Small intestine (tissue), 7 donors: ENCODE measurements around the gene ITPRID1. TPM values are rescaled to one million over a fixed set of nuclear protein-coding genes. Genes with fewer than 3 reads are reported as not detected.

Experiments
- DNase-seq, 2 donors: peaks; one replicate each; pipeline versions ENCODE4 v3.0.0 to v3.0.0-alpha.2; 2013
- FAIRE-seq: peaks from 2 replicates; lab custom pipeline; 2012; peaks lifted over from hg19 to GRCh38; lab: Jason Lieb, UNC
- H3K27ac ChIP-seq, 3 donors: one replicate each; pipeline ENCODE4 v1.5.1; 2013; ENCODE audit warnings: low read length in 2 of 3, mild to moderate bottlenecking in 2 of 3, control low read depth in 1 of 3, inconsistent platforms in 1 of 3, low read depth in 1 of 3, moderate library complexity in 1 of 3
- H3K27me3 ChIP-seq, 3 donors: one replicate each; pipeline ENCODE4 v1.6.1; 2013; ENCODE audit warnings: low read length in 3 of 3, inconsistent platforms in 1 of 3; ENCODE audit not compliant: control insufficient read depth in 3 of 3, insufficient read depth in 3 of 3
- H3K36me3 ChIP-seq, 3 donors: one replicate each; pipeline ENCODE4 v1.6.1; 2013; ENCODE audit warnings: low read length in 3 of 3, inconsistent platforms in 1 of 3, low read depth in 1 of 3, mild to moderate bottlenecking in 1 of 3, moderate library complexity in 1 of 3; ENCODE audit not compliant: control insufficient read depth in 3 of 3, insufficient read depth in 2 of 3
- H3K4me1 ChIP-seq, 3 donors: one replicate each; pipeline ENCODE4 v1.6.1; 2013; ENCODE audit warnings: low read length in 2 of 3, inconsistent platforms in 1 of 3, low read depth in 1 of 3, mild to moderate bottlenecking in 1 of 3, moderate library complexity in 1 of 3; ENCODE audit not compliant: control insufficient read depth in 3 of 3, insufficient read depth in 2 of 3
- H3K4me3 ChIP-seq, 3 donors: one replicate each; pipeline ENCODE4 v1.5.1; 2013; ENCODE audit warnings: low read length in 3 of 3, control low read depth in 1 of 3, inconsistent platforms in 1 of 3, low read depth in 1 of 3, mild to moderate bottlenecking in 1 of 3, moderate library complexity in 1 of 3
- H3K9me3 ChIP-seq, 2 donors: one replicate each; pipeline ENCODE4 v1.6.1; 2013; ENCODE audit warnings: low read depth in 1 of 2, low read length in 1 of 2; ENCODE audit not compliant: control insufficient read depth in 2 of 2, insufficient read depth in 1 of 2
- WGBS, 3 donors: extraction: QIAGEN DNeasy Blood & Tissue Kit; methylation state at CpG; one replicate each; pipeline ENCODE4 v1.1.7; 2013; 5-methylcytosine and 5-hydroxymethylcytosine counted together
- polyA plus RNA-seq, 4 donors: library from polyadenylated mRNA; stranded (reverse) in 3 of 4; unstranded in 1 of 4; fragments of 200-250 nt in 3 of 4; fragments of 120-200 nt in 1 of 4; gene quantifications; one replicate each; pipeline versions ENCODE4 v1.2.1 to v1.2.3, GENCODE V29; 2013
- donor health status: healthy with polysubstance abuse.
- donor health status: control.
- donor health status: control.
- donor health status: Bipolar disorder and iron deficiency.
- donor health status: healthy.

ITPRID1 gene
- polyA plus RNA-seq, 4 donors: 0.25 to 0.37 TPM; not detected in 2

- Histone ChIP-seq H3K9me3 (no peaks in the 10 kb centered on the region), H3K36me3 (no peaks in the 10 kb centered on the region), H3K27me3 (no peaks in the 10 kb centered on the region), H3K4me3 (no peak overlapping the region), H3K4me1 (no peaks in the 10 kb centered on the region), H3K27ac (no peak overlapping the region)
- DNase-seq (no peak), FAIRE-seq (no peak)
- WGBS, 3 donors: 86 to 90% (median 87%) methylated on average over 12 of the region's 12 CpGs
These were observed 165.8 kb downstream of the ITPRID1 start for GRCh38 chr7:31679574-31680305.

GRCh38 chr7:31683445-31684225 is 169.7 kb downstream of the ITPRID1 start:
- no peaks in the 10 kb centered on the region for H3K4me1 ChIP-seq
- H3K27ac ChIP-seq: no peak overlapping the region
- FAIRE-seq (no peak), DNase-seq (no peak)
- H3K27me3 ChIP-seq: peaks cover 0 to 6% (median 0%) of the 10 kb centered on the region in 3 donors
- H3K4me3 ChIP-seq: no peak overlapping the region
- WGBS, 3 donors: 51 to 55% (median 52%) methylated on average over 5 of the region's 5 CpGs
- no peaks in the 10 kb centered on the region for H3K36me3 ChIP-seq
- H3K9me3 ChIP-seq: no peaks in the 10 kb centered on the region

GRCh38 chr7:31687024-31687748 is 173.3 kb downstream of the ITPRID1 start, which contains the start of gene PPP1R17:
Gene PPP1R17, plus strand, starts transcription at chr7:31687215. Its CDS starts 5,227 bp downstream, at chr7:31692442.
- no peaks in the 10 kb centered on the region for H3K9me3 ChIP-seq
- DNase-seq (no peak), FAIRE-seq (no peak)
- no peak within 1 kb of the TSS for H3K4me3 ChIP-seq
- 42 to 48% (median 43%) methylated on average over 14 of the region's 14 CpGs for WGBS, 3 donors
- no peaks in the 10 kb centered on the region for H3K36me3 ChIP-seq
- no peaks in the 10 kb centered on the region for H3K4me1 ChIP-seq
- peaks cover 0 to 6% (median 0%) of the 10 kb centered on the region in 3 donors for H3K27me3 ChIP-seq
- no peak within 1 kb of the TSS for H3K27ac ChIP-seq

- Histone ChIP-seq H3K27me3 (peaks cover 0 to 6% (median 0%) of the 10 kb centered on the region in 3 donors), H3K4me3 (no peak overlapping the region), H3K36me3 (no peaks in the 10 kb centered on the region), H3K27ac (no peak overlapping the region), H3K4me1 (no peaks in the 10 kb centered on the region), H3K9me3 (no peaks in the 10 kb centered on the region)
- DNase-seq (no peak), FAIRE-seq (no peak)
- 57 to 69% (median 63%) methylated on average over 3 of the region's 3 CpGs for WGBS, 3 donors
These were observed 174.5 kb downstream of the ITPRID1 start for GRCh38 chr7:31688372-31688771.

GRCh38 chr7:31688996-31689395 is 175.1 kb downstream of the ITPRID1 start:
- no peaks in the 10 kb centered on the region for H3K4me1 ChIP-seq
- peaks cover 0 to 6% (median 0%) of the 10 kb centered on the region in 3 donors for H3K27me3 ChIP-seq
- no peak overlapping the region for H3K27ac ChIP-seq
- FAIRE-seq: no peak
- no peak for DNase-seq
- no peaks in the 10 kb centered on the region for H3K9me3 ChIP-seq
- WGBS, 3 donors: 32 to 36% (median 32%) methylated on average over 2 of the region's 2 CpGs
- H3K36me3 ChIP-seq: no peaks in the 10 kb centered on the region
- no peak overlapping the region for H3K4me3 ChIP-seq

GRCh38 chr7:31690935-31691334 is 177.0 kb downstream of the ITPRID1 start:
- Histone ChIP-seq H3K4me1 (no peaks in the 10 kb centered on the region), H3K36me3 (no peaks in the 10 kb centered on the region)
- FAIRE-seq: no peak

GRCh38 chr7:31692451-31692850 is 178.6 kb downstream of the ITPRID1 start:
- H3K27ac ChIP-seq: no peak overlapping the region
- DNase-seq: no peak
- no peaks in the 10 kb centered on the region for H3K36me3 ChIP-seq
- 26 to 34% (median 32%) methylated on average over 5 of the region's 5 CpGs for WGBS, 3 donors
- no peaks in the 10 kb centered on the region for H3K4me1 ChIP-seq
- no peak for FAIRE-seq
- no peak overlapping the region for H3K4me3 ChIP-seq
- H3K9me3 ChIP-seq: no peaks in the 10 kb centered on the region
- no peaks in the 10 kb centered on the region for H3K27me3 ChIP-seq

More at GRCh38 chr7:31690935-31691334, 177.0 kb downstream of the ITPRID1 start:
- Histone ChIP-seq H3K4me3 (no peak overlapping the region), H3K27me3 (peaks cover 0 to 3% (median 0%) of the 10 kb centered on the region in 3 donors), H3K27ac (no peak overlapping the region), H3K9me3 (no peaks in the 10 kb centered on the region)
- 32 to 36% (median 34%) methylated on average over 2 of the region's 2 CpGs for WGBS, 3 donors
- DNase-seq: no peak

- no peaks in the 10 kb centered on the region for H3K9me3 ChIP-seq
- no peak for FAIRE-seq
- no peaks in the 10 kb centered on the region for H3K36me3 ChIP-seq
- no peak for DNase-seq
- no peak overlapping the region for H3K27ac ChIP-seq
- no peak overlapping the region for H3K4me3 ChIP-seq
- H3K4me1 ChIP-seq: no peaks in the 10 kb centered on the region
- H3K27me3 ChIP-seq: no peaks in the 10 kb centered on the region
- 53 to 57% (median 54%) methylated on average over 2 of the region's 2 CpGs for WGBS, 3 donors
These were observed 179.0 kb downstream of the ITPRID1 start for GRCh38 chr7:31692871-31693270.
